Upper lobe of left lung (tissue), 6 donors: ENCODE results near the gene RWDD4. TPM values are rescaled to one million over a fixed set of nuclear protein-coding genes. Genes with fewer than 3 reads are reported as not detected.
A peak's percentile ranks its signal among the peaks of the same experiment; 100 is the strongest.

Source experiments
- ATAC-seq, 2 donors: fragments of 200-7000 bp; cut with Tn5 transposase; one replicate each; pipeline ENCODE4 v1.9.1; 2022; ENCODE audit warnings: mild to moderate bottlenecking in 2 of 2, moderate library complexity in 2 of 2; ENCODE audit not compliant: low FRiP score in 2 of 2
- DNase-seq, 2 donors: peaks; one replicate each; pipeline ENCODE4 v3.0.0-alpha.2; 2019 to 2020
- H3K27ac ChIP-seq, 4 donors: fragments of 200-600 bp; sonication (generic); one replicate each; pipeline ENCODE4 v1.5.1; 2016 to 2019
- H3K27me3 ChIP-seq, 4 donors: fragments of 200-600 bp; sonication (generic); one replicate each; pipeline ENCODE4 v1.5.1; 2017 to 2019
- H3K36me3 ChIP-seq, 4 donors: fragments of 200-600 bp; sonication (generic); one replicate each; pipeline ENCODE4 v1.5.1; 2016 to 2019
- H3K4me1 ChIP-seq, 4 donors: fragments of 200-600 bp; sonication (generic); one replicate each; pipeline ENCODE4 v1.5.1; 2018 to 2019
- H3K4me3 ChIP-seq, 4 donors: fragments of 200-600 bp; sonication (generic); one replicate each; pipeline ENCODE4 v1.5.1; 2017 to 2019; ENCODE audit warnings: mild to moderate bottlenecking in 2 of 4, moderate library complexity in 1 of 4
- H3K9me3 ChIP-seq, 4 donors: fragments of 200-600 bp; sonication (generic); one replicate each; pipeline ENCODE4 v1.5.1; 2018 to 2019
- CTCF ChIP-seq, 6 experiments: fragments of 450-650 bp in 4 of 6; fragments of 200-600 bp in 2 of 6; sonication (generic) in 2 of 6; IDR thresholded peaks; one replicate each; pipeline ENCODE4 v1.5.1; 2016 to 2019; ENCODE audit warnings: antibody characterized with exemption in 6 of 6
- EP300 ChIP-seq, 4 donors: sonication (generic); formaldehyde crosslinking; IDR thresholded peaks; one replicate each; pipeline ENCODE4 v1.5.1; 2017; ENCODE audit warnings: antibody characterized with exemption in 4 of 4, control low read depth in 2 of 4
- POLR2A ChIP-seq, 4 donors: fragments of 450-650 bp; IDR thresholded peaks; one replicate each; pipeline ENCODE4 v1.5.1; 2016 to 2017; ENCODE audit warnings: antibody characterized with exemption in 4 of 4, mild to moderate bottlenecking in 2 of 4
- POLR2AphosphoS5 ChIP-seq, 2 donors: sonication (generic); formaldehyde crosslinking; IDR thresholded peaks; one replicate each; pipeline ENCODE4 v1.5.1; 2017; ENCODE audit warnings: antibody characterized with exemption in 2 of 2
- WGBS, 2 donors: methylation state at CpG; one replicate each; pipeline ENCODE4 v1.1.5; 2017 to 2018; 5-methylcytosine and 5-hydroxymethylcytosine counted together
- total RNA-seq, 6 donors: library from RNA; depleted of rRNA in 4 of 6; stranded (reverse); fragments of >200 nt in 4 of 6; gene quantifications; one replicate each; pipeline versions ENCODE4 v1.1.0 to v1.2.1, GENCODE V29; 2016 to 2021
- donor health status: DM: no; HTN: no; CAD: no; lungs with moderate emphysema.
- donor health status: DM: no; HTN: yes; CAD: no; lungs with severe emphysema.

RWDD4 gene
- total RNA-seq, 6 donors from 2014 or later, result 2.1 to 16.7 (median 14.4) TPM

- Histone ChIP-seq H3K27ac (no peak overlapping the region), H3K27me3 (no peaks in the 10 kb centered on the region), H3K4me1 (no peaks in the 10 kb centered on the region), H3K9me3 (no peaks in the 10 kb centered on the region), H3K36me3 (peaks cover 7 to 86% (median 26%) of the 10 kb centered on the region in 4 donors), H3K4me3 (no peak overlapping the region)
- peak in 1 of 2 donors; percentile 23 for DNase-seq
- TF ChIP-seq EP300 (IDR thresholded peaks at IDR 0.05), result no peak
- no peak for TF ChIP-seq POLR2AphosphoS5 (IDR thresholded peaks at IDR 0.05)
- TF ChIP-seq POLR2A (IDR thresholded peaks at IDR 0.05), result no peak
- TF ChIP-seq CTCF (IDR thresholded peaks at IDR 0.05), result no peak
- no peak for ATAC-seq
- WGBS, 2 donors, result 70 to 76% methylated on average over 3 of the region's 3 CpGs
Observed at GRCh38 chr4:183674153-183674552, 15.2 kb upstream of the RWDD4 start.

- DNase-seq (no peak), ATAC-seq (no peak)
- Histone ChIP-seq H3K4me3 (no peak overlapping the region), H3K9me3 (no peaks in the 10 kb centered on the region), H3K36me3 (peaks cover 6 to 86% (median 40%) of the 10 kb centered on the region in 4 donors), H3K27ac (no peak overlapping the region), H3K27me3 (no peaks in the 10 kb centered on the region), H3K4me1 (peaks cover 0 to 3% (median 0%) of the 10 kb centered on the region in 4 donors)
- WGBS, 2 donors, result 91 to 93% methylated on average over 12 of the region's 12 CpGs
- TF ChIP-seq POLR2A (IDR thresholded peaks at IDR 0.05), result no peak
- TF ChIP-seq EP300 (IDR thresholded peaks at IDR 0.05), result no peak
- no peak for TF ChIP-seq CTCF (IDR thresholded peaks at IDR 0.05)
Observed at GRCh38 chr4:183670960-183671555, 12.1 kb upstream of the RWDD4 start.

GRCh38 chr4:183670251-183670650 is 11.3 kb upstream of the RWDD4 start:
- H3K27ac ChIP-seq, result no peak overlapping the region
- WGBS, 2 donors, result 70 to 79% methylated on average over 3 of the region's 3 CpGs
- H3K36me3 ChIP-seq, result peaks cover 6 to 86% (median 39%) of the 10 kb centered on the region in 4 donors

GRCh38 chr4:183666088-183666487 is 7.1 kb upstream of the RWDD4 start:
- TF ChIP-seq CTCF (IDR thresholded peaks at IDR 0.05) (no peak), POLR2A (IDR thresholded peaks at IDR 0.05) (no peak), POLR2AphosphoS5 (IDR thresholded peaks at IDR 0.05) (no peak), EP300 (IDR thresholded peaks at IDR 0.05) (no peak)
- no peak overlapping the region for H3K4me3 ChIP-seq
- peak in 1 of 2 donors; percentile 40 for DNase-seq
- peaks cover 0 to 8% (median 0%) of the 10 kb centered on the region in 4 donors for H3K4me1 ChIP-seq
- no peak overlapping the region for H3K27ac ChIP-seq
- H3K27me3 ChIP-seq, result no peaks in the 10 kb centered on the region
- no peaks in the 10 kb centered on the region for H3K9me3 ChIP-seq
- H3K36me3 ChIP-seq, result peaks cover 6 to 73% (median 40%) of the 10 kb centered on the region in 4 donors
- WGBS, 2 donors, result 73 to 77% methylated on average over 1 of the region's 1 CpG
- peak in 1 of 2 donors; percentile 26 for ATAC-seq

More at GRCh38 chr4:183670251-183670650, 11.3 kb upstream of the RWDD4 start:
- DNase-seq (no peak), ATAC-seq (no peak)
- no peaks in the 10 kb centered on the region for H3K27me3 ChIP-seq
- no peak overlapping the region for H3K4me3 ChIP-seq
- no peaks in the 10 kb centered on the region for H3K9me3 ChIP-seq
- TF ChIP-seq CTCF (IDR thresholded peaks at IDR 0.05), result no peak
- TF ChIP-seq POLR2A (IDR thresholded peaks at IDR 0.05), result no peak
- no peak for TF ChIP-seq POLR2AphosphoS5 (IDR thresholded peaks at IDR 0.05)
- TF ChIP-seq EP300 (IDR thresholded peaks at IDR 0.05), result no peak
- H3K4me1 ChIP-seq, result peaks cover 0 to 5% (median 0%) of the 10 kb centered on the region in 4 donors

GRCh38 chr4:183659872-183660242 is 872 bp upstream of the RWDD4 start:
- ATAC-seq, result no peak
- Histone ChIP-seq H3K36me3 (peaks cover 0 to 14% (median 3%) of the 10 kb centered on the region in 4 donors), H3K27ac (peak overlapping the region; percentile 94 to 96 (median 94)), H3K4me1 (peaks cover 19 to 27% (median 20%) of the 10 kb centered on the region in 4 donors), H3K9me3 (no peaks in the 10 kb centered on the region), H3K4me3 (peak overlapping the region; percentile 75 to 89 (median 86)), H3K27me3 (no peaks in the 10 kb centered on the region)
- TF ChIP-seq POLR2AphosphoS5 (IDR thresholded peaks at IDR 0.05), result no peak
- no peak for TF ChIP-seq CTCF (IDR thresholded peaks at IDR 0.05)
- no peak for TF ChIP-seq POLR2A (IDR thresholded peaks at IDR 0.05)
- no peak for TF ChIP-seq EP300 (IDR thresholded peaks at IDR 0.05)
- DNase-seq, result no peak
- 7 to 8% methylated on average over 10 of the region's 10 CpGs for WGBS, 2 donors
